OCI-LY7 (cell line): ENCODE measurements around the gene STK32C.

Source experiments
- EZH2phosphoT487 ChIP-seq: fragments of 200-600 bp; sonication (generic); IDR thresholded peaks from 2 replicates; pipeline ENCODE4 v1.6.1; 2018; ENCODE audit warnings: low read depth, borderline replicate concordance, mild to moderate bottlenecking, mixed run types, antibody characterized with exemption, low read length, moderate library complexity, mixed read lengths
- TF ChIP-seq, protein P1 (sequence below): fragments of 200-600 bp; sonication (generic); conservative IDR thresholded peaks from 2 replicates; pipeline ENCODE4 v1.5.1; 2014; ENCODE audit warnings: mild to moderate bottlenecking, antibody characterized with exemption, low read length, moderate library complexity, mixed read lengths

DNA sequence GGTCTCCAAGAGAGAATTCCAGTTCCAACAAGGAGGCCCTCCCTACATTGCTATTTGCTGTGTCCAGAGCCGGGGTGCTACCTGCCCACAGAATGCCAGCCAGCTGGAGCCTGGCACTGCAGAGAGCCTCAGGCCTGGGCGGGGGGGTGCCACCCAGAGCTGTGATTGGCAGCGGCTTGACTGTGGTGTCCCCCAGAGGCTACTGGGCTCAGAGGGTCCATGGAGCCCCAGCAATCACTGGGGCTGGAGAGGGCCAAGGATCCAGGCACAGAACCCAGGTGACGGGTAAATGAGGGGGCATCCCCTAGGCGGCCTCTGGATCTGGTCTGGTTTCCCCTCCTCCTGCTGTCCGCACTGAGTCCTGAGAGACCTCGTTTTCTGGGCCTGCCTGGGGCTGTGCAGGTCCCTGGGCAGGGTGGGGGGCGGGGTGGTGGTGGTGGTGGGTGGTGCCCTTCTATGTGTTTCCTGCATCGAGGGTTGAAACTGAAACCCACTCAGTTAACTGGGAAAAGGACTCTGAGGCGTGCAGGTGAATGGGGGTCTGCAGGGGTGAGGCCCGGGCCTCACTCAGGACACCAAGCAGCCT lies 108.4 kb downstream of the STK32C start:
- TF ChIP-seq EZH2phosphoT487 = no peak
- TF ChIP-seq, protein P1, sequence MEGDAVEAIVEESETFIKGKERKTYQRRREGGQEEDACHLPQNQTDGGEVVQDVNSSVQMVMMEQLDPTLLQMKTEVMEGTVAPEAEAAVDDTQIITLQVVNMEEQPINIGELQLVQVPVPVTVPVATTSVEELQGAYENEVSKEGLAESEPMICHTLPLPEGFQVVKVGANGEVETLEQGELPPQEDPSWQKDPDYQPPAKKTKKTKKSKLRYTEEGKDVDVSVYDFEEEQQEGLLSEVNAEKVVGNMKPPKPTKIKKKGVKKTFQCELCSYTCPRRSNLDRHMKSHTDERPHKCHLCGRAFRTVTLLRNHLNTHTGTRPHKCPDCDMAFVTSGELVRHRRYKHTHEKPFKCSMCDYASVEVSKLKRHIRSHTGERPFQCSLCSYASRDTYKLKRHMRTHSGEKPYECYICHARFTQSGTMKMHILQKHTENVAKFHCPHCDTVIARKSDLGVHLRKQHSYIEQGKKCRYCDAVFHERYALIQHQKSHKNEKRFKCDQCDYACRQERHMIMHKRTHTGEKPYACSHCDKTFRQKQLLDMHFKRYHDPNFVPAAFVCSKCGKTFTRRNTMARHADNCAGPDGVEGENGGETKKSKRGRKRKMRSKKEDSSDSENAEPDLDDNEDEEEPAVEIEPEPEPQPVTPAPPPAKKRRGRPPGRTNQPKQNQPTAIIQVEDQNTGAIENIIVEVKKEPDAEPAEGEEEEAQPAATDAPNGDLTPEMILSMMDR = no peak
